ENCODE data around the gene STYX. TPM values are rescaled to one million over a fixed set of nuclear protein-coding genes. Genes with fewer than 3 reads are reported as not detected.

STYX gene
- total and polyA plus RNA-seq, 2 experiments from 2014 or later = 23.3 to 40.2 TPM

GRCh38 chr14:52808101-52808500, 78.1 kb downstream of the STYX start:
- Histone ChIP-seq H3K79me2 (replicated peaks; ENCODE audit: insufficient read depth) (no peaks in the 10 kb centered on the region), H3K4me2 (no peak overlapping the region), H3F3A (replicated peaks; ENCODE audit: low read depth) (no peaks in the 10 kb centered on the region), H3K9me2 (ENCODE audit: insufficient read depth) (no peaks in the 10 kb centered on the region), H4K20me1 (replicated peaks; ENCODE audit: insufficient read depth) (no peaks in the 10 kb centered on the region), H3K27me3 (ENCODE audit: insufficient read depth) (no peaks in the 10 kb centered on the region), H3K4me3 (no peak overlapping the region), H3K4me1 (ENCODE audit: insufficient read depth) (no peaks in the 10 kb centered on the region), H3K27ac (ENCODE audit: low read depth) (no peak overlapping the region), H2AFZ (no peak overlapping the region), H3K36me3 (ENCODE audit: insufficient read depth) (no peaks in the 10 kb centered on the region)
- DNase-seq (ENCODE audit: low spot score) = no peak
- ATAC-seq = no peak
- no peak overlapping the region for H3K4me3 Mint-ChIP-seq
- no peaks in the 10 kb centered on the region for H3K36me3 Mint-ChIP-seq (ENCODE audit: low read depth)
- no peaks in the 10 kb centered on the region for H3K9me3 Mint-ChIP-seq
- TF ChIP-seq ETS1 (IDR thresholded peaks at IDR 0.05) (no peak), NANOG (IDR thresholded peaks at IDR 0.05; ENCODE audit: borderline replicate concordance) (no peak), STAT1 (IDR thresholded peaks at IDR 0.05; ENCODE audit: unreplicated experiment) (no peak), POLR2AphosphoS5 (IDR thresholded peaks at IDR 0.05; ENCODE audit: low read depth) (no peak), CREB1 (CRISPR knock-in tag; IDR thresholded peaks at IDR 0.05; ENCODE audit: low read depth) (no peak), ZNF331 (CRISPR knock-in tag; IDR thresholded peaks at IDR 0.05; ENCODE audit: low read depth) (no peak), CTCF (conservative IDR thresholded peaks at IDR 0.05; ENCODE audit: low read depth in 2 of 2) (no peak), EZH2phosphoT487 (IDR thresholded peaks at IDR 0.05; ENCODE audit: unreplicated experiment) (no peak), ZNF462 (CRISPR knock-in tag; IDR thresholded peaks at IDR 0.05) (no peak)
- peaks cover 3% of the 10 kb centered on the region for H3K4me1 Mint-ChIP-seq
- H3K27me3 Mint-ChIP-seq (ENCODE audit: insufficient read depth, low read depth, poor library complexity) = no peaks in the 10 kb centered on the region
- no peak overlapping the region for H3K27ac Mint-ChIP-seq

All from GM23338 (cell line).